ENCODE measurements around the gene SMIM35. TPM values are rescaled to one million over a fixed set of nuclear protein-coding genes. Genes with fewer than 3 reads are reported as not detected.

SMIM35 gene
- total RNA-seq, 3 donors from 2014 or later = not detected

GRCh38 chr11:118017631-118018315, 69.0 kb downstream of the SMIM35 start:
- Histone ChIP-seq H3K4me1 (no peaks in the 10 kb centered on the region), H3K4me3 (no peak overlapping the region), H3K9me3 (no peaks in the 10 kb centered on the region), H3K27ac (no peak overlapping the region), H3K27me3 (no peaks in the 10 kb centered on the region), H3K36me3 (no peaks in the 10 kb centered on the region)
- DNase-seq (ENCODE audit: low spot score in 2 of 2) = no peak
- intact Hi-C loops (cut with DNase I; ENCODE audit: low total_unique reads) = no loop called here
- TF ChIP-seq POLR2AphosphoS5 (IDR thresholded peaks at IDR 0.05) (no peak), POLR2A (IDR thresholded peaks at IDR 0.05) (no peak), CTCF (IDR thresholded peaks at IDR 0.05) (no peak)

GRCh38 chr11:118017111-118017510, 69.7 kb downstream of the SMIM35 start:
- intact Hi-C loops (cut with DNase I; ENCODE audit: low total_unique reads) = no loop called here
- Histone ChIP-seq H3K4me3 (no peak overlapping the region), H3K27me3 (no peaks in the 10 kb centered on the region), H3K4me1 (no peaks in the 10 kb centered on the region), H3K9me3 (no peaks in the 10 kb centered on the region), H3K27ac (no peak overlapping the region), H3K36me3 (no peaks in the 10 kb centered on the region)
- TF ChIP-seq POLR2AphosphoS5 (IDR thresholded peaks at IDR 0.05) = no peak
- no peak for TF ChIP-seq CTCF (IDR thresholded peaks at IDR 0.05)
- TF ChIP-seq POLR2A (IDR thresholded peaks at IDR 0.05) = no peak
- no peak for DNase-seq (ENCODE audit: low spot score in 2 of 2)

- Histone ChIP-seq H3K27me3 (no peaks in the 10 kb centered on the region), H3K36me3 (no peaks in the 10 kb centered on the region), H3K4me3 (no peak overlapping the region), H3K9me3 (no peaks in the 10 kb centered on the region), H3K4me1 (no peaks in the 10 kb centered on the region), H3K27ac (no peak overlapping the region)
- intact Hi-C loops (cut with DNase I; ENCODE audit: low total_unique reads) = no loop called here
- no peak for TF ChIP-seq CTCF (IDR thresholded peaks at IDR 0.05)
- no peak for TF ChIP-seq POLR2AphosphoS5 (IDR thresholded peaks at IDR 0.05)
- no peak for DNase-seq (ENCODE audit: low spot score in 2 of 2)
These were observed 70.7 kb downstream of the SMIM35 start for GRCh38 chr11:118016104-118016503.

GRCh38 chr11:118015385-118015841, 71.3 kb downstream of the SMIM35 start:
- Histone ChIP-seq H3K9me3 (no peaks in the 10 kb centered on the region), H3K36me3 (no peaks in the 10 kb centered on the region), H3K27ac (no peak overlapping the region), H3K4me1 (no peaks in the 10 kb centered on the region), H3K4me3 (no peak overlapping the region), H3K27me3 (no peaks in the 10 kb centered on the region)
- no peak for TF ChIP-seq POLR2A (IDR thresholded peaks at IDR 0.05)
- TF ChIP-seq POLR2AphosphoS5 (IDR thresholded peaks at IDR 0.05) = no peak
- no peak for TF ChIP-seq CTCF (IDR thresholded peaks at IDR 0.05)
- no peak for DNase-seq (ENCODE audit: low spot score in 2 of 2)
- intact Hi-C loops (cut with DNase I; ENCODE audit: low total_unique reads) = no loop called here

- intact Hi-C loops (cut with DNase I; ENCODE audit: low total_unique reads) = no loop called here
- TF ChIP-seq POLR2A (IDR thresholded peaks at IDR 0.05) (no peak), POLR2AphosphoS5 (IDR thresholded peaks at IDR 0.05) (no peak), CTCF (IDR thresholded peaks at IDR 0.05) (no peak)
- Histone ChIP-seq H3K9me3 (no peaks in the 10 kb centered on the region), H3K4me3 (no peak overlapping the region), H3K27ac (no peak overlapping the region), H3K4me1 (no peaks in the 10 kb centered on the region), H3K27me3 (no peaks in the 10 kb centered on the region), H3K36me3 (no peaks in the 10 kb centered on the region)
- DNase-seq (ENCODE audit: low spot score in 2 of 2) = no peak
These were observed 72.7 kb downstream of the SMIM35 start for GRCh38 chr11:118014022-118014421.

Data from breast epithelium (tissue), 4 donors.